Adrenal gland (tissue), 12 donors: ENCODE data around the gene GPR31. TPM values are rescaled to one million over a fixed set of nuclear protein-coding genes. Genes with fewer than 3 reads are reported as not detected.

ENCODE experiments used
- DNase-seq, 7 donors: peaks; one replicate each; pipeline ENCODE4 v3.0.0-alpha.2; 2019 to 2020
- H3K27ac ChIP-seq, 5 donors: fragments of 200-600 bp; sonication (generic) in 4 of 5; 1 replicate in 3 of 5; 2 replicates in 2 of 5; pipeline versions ENCODE4 v1.5.1 to v1.8.0; 2016 to 2020; ENCODE audit warnings: mild to moderate bottlenecking in 1 of 5
- H3K27me3 ChIP-seq: fragments of 200-600 bp; 2 replicates; pipeline ENCODE4 v1.8.0; 2021
- H3K36me3 ChIP-seq, 2 donors: fragments of 200-600 bp; replicated peaks in 1 of 2; 1 replicate in 1 of 2; 2 replicates in 1 of 2; pipeline versions ENCODE4 v1.5.1 to v1.8.0; 2018 to 2022
- H3K4me1 ChIP-seq, 2 donors: fragments of 200-600 bp; replicated peaks in 1 of 2; 1 replicate in 1 of 2; 2 replicates in 1 of 2; pipeline versions ENCODE4 v1.5.1 to v1.8.0; 2018 to 2021
- H3K4me3 ChIP-seq, 4 donors: fragments of 200-600 bp; sonication (generic) in 3 of 4; one replicate each; pipeline ENCODE4 v1.5.1; 2016 to 2018
- H3K9me3 ChIP-seq, 3 donors: fragments of 200-600 bp; sonication (generic) in 1 of 3; replicated peaks in 1 of 3; 1 replicate in 2 of 3; 2 replicates in 1 of 3; pipeline versions ENCODE4 v1.5.1 to v1.8.0; 2016 to 2021
- POLR2A ChIP-seq, 2 donors: fragments of 450-650 bp; IDR thresholded peaks; one replicate each; pipeline ENCODE4 v1.6.1; 2017; ENCODE audit warnings: antibody characterized with exemption in 2 of 2, mild to moderate bottlenecking in 2 of 2, moderate library complexity in 1 of 2
- WGBS, 4 donors: extraction: QIAGEN DNeasy Blood & Tissue Kit in 2 of 4; methylation state at CpG; one replicate each; pipeline versions ENCODE4 v1.1.5 to v1.1.7; 2013 to 2017; 5-methylcytosine and 5-hydroxymethylcytosine counted together
- intact Hi-C, 2 donors: fragments of 100-400 bp; cut with DNase I; formaldehyde crosslinking; loops; one replicate each; pipeline versions ENCODE4 v1.14.1 to v1.15.0; 2022 to 2023
- polyA plus RNA-seq, 3 donors: library from polyadenylated mRNA; stranded (reverse); fragments of 200-250 nt in 2 of 3; fragments of 350-450 nt in 1 of 3; fragmentation: Illumina TruSeq in 1 of 3; extraction: RNeasy Lipid Tissue Mini Kit (QIAGEN cat#74804) in 1 of 3; gene quantifications; one replicate each; pipeline ENCODE4 v1.2.3, GENCODE V29; 2013 to 2014
- total RNA-seq, 9 donors: library from RNA; depleted of rRNA in 4 of 9; stranded (reverse); fragments of >200 nt in 4 of 9; fragments of 120-200 nt in 1 of 9; fragmentation: NEBNext Ultra II Directional in 1 of 9; extraction: Animal tissue kit (Norgen Biotek cat#: 25700) in 1 of 9; gene quantifications; one replicate each; pipeline versions ENCODE4 v1.1.0 to v1.2.4, GENCODE V29; 2013 to 2023
- TF ChIP-seq, protein P1 (sequence below), 6 experiments: fragments of 450-650 bp in 4 of 6; fragments of 200-600 bp in 2 of 6; sonication (generic) in 1 of 6; IDR thresholded peaks; 1 replicate in 5 of 6; 2 replicates in 1 of 6; pipeline versions ENCODE4 v1.5.1 to v1.8.0; 2016 to 2021; ENCODE audit warnings: antibody characterized with exemption in 6 of 6, mild to moderate bottlenecking in 2 of 6, moderate library complexity in 1 of 6
- donor health status: healthy with polysubstance abuse.
- donor health status: Bipolar disorder and iron deficiency.
- donor health status: DM: yes; HTN: yes; CAD: no.
- donor health status: DM: no; HTN: no; CAD: no.
- donor health status: DM: no; HTN: no; CAD: no.
- donor health status: DM: yes; HTN: yes; CAD: no.

The GPR31 gene
- total and polyA plus RNA-seq, 12 donors: not detected

DNA sequence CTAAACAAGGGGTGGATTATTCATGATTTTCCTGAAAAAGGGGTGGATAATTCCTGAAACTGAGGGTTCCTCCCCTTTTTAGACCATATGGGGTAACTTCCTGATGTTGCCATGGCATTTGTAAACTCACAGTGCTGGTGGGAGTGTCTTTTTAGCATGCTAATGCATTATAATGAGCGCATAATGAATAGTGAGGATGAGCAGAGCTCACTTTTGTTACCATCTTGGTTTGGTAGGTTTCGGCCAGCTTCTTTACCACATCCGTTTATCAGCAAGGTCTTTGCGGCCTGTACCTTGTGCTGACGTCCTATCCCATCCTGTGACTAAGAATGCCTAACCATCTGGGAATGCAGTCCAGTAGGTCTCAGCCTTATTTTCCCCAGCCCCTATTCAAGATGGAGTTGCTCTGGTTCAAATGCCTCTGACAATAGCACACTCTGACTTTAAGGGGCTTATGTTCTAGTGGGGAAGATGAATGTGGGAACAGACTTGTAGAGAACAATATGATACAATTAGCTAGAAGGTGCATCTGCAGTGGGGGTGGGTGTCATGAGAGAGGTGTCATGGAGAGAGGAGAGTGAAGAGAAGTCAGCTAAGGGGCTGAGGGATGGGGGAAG lies 4.2 kb upstream of the GPR31 start:
- Histone ChIP-seq H3K27me3 (no peaks in the 10 kb centered on the region), H3K27ac (no peak overlapping the region), H3K36me3 (no peaks in the 10 kb centered on the region), H3K4me3 (no peak overlapping the region), H3K4me1 (no peaks in the 10 kb centered on the region), H3K9me3 (no peaks in the 10 kb centered on the region)
- no peak for DNase-seq
- TF ChIP-seq, protein P1, sequence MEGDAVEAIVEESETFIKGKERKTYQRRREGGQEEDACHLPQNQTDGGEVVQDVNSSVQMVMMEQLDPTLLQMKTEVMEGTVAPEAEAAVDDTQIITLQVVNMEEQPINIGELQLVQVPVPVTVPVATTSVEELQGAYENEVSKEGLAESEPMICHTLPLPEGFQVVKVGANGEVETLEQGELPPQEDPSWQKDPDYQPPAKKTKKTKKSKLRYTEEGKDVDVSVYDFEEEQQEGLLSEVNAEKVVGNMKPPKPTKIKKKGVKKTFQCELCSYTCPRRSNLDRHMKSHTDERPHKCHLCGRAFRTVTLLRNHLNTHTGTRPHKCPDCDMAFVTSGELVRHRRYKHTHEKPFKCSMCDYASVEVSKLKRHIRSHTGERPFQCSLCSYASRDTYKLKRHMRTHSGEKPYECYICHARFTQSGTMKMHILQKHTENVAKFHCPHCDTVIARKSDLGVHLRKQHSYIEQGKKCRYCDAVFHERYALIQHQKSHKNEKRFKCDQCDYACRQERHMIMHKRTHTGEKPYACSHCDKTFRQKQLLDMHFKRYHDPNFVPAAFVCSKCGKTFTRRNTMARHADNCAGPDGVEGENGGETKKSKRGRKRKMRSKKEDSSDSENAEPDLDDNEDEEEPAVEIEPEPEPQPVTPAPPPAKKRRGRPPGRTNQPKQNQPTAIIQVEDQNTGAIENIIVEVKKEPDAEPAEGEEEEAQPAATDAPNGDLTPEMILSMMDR (IDR thresholded peaks at IDR 0.05): no peak
- no peak for TF ChIP-seq POLR2A (IDR thresholded peaks at IDR 0.05)
- intact Hi-C loops: no loop called here
- WGBS, 4 donors: 92 to 96% (median 95%) methylated on average over 5 of the region's 5 CpGs

DNA sequence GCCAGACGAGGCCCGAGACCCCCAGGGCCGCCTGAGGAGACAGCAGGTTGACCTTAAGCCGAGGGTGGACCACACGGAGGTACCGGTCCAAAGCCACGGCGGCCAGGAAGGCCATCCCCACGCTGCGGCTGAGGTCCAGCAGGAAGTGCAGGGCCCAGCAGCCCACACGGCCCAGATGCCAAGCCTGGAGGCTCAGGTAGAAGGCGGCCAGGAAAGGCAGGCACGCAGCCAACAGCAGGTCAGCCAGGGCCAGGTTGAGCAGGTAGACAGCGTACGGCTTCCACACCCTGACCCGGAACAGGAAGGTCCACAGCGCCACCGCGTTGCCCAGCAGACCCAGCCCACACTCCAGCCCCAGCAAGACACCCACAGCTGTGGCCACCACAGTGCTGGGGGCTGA lies 366 bp downstream of the GPR31 start:
- TF ChIP-seq, protein P1 (IDR thresholded peaks at IDR 0.05): no peak
- no peak for TF ChIP-seq POLR2A (IDR thresholded peaks at IDR 0.05)
- H3K9me3 ChIP-seq: no peaks in the 10 kb centered on the region
- no peaks in the 10 kb centered on the region for H3K4me1 ChIP-seq
- 92 to 94% (median 94%) methylated on average over 9 to 19 of the region's 19 CpGs for WGBS, 4 donors
- no peak overlapping the region for H3K4me3 ChIP-seq
- H3K27me3 ChIP-seq: no peaks in the 10 kb centered on the region
- no peak overlapping the region for H3K27ac ChIP-seq
- no peak for DNase-seq
- no peaks in the 10 kb centered on the region for H3K36me3 ChIP-seq
- intact Hi-C loops: no loop called here

DNA sequence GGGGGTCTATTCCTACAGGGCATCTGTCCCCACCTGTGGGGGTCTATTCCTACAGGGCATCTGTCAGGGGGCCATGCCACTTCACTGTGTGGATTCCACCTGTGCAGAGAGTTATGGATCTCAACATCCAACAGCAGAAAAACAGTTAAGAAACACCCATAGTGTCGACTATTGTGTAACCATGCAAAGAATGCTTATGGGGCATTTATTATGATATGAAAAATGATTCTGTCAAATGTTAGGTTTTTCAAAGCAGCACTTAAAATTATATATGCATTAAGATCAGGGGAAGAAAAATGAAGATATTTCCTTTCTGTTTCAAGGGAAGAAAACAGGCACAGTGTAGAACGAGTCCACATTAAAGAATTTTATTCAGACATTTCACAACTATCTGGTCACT lies 2.9 kb downstream of the GPR31 start:
- 40 to 52% (median 43%) methylated on average over 2 of the region's 2 CpGs for WGBS, 4 donors
- Histone ChIP-seq H3K4me3 (no peak overlapping the region), H3K9me3 (no peaks in the 10 kb centered on the region), H3K4me1 (no peaks in the 10 kb centered on the region), H3K36me3 (no peaks in the 10 kb centered on the region), H3K27ac (no peak overlapping the region), H3K27me3 (no peaks in the 10 kb centered on the region)
- DNase-seq: no peak
- intact Hi-C loops: no loop called here
- no peak for TF ChIP-seq POLR2A (IDR thresholded peaks at IDR 0.05)
- TF ChIP-seq, protein P1 (IDR thresholded peaks at IDR 0.05): no peak

GRCh38 chr6:167154291-167154690 lies 3.5 kb downstream of the GPR31 start:
- H3K4me3 ChIP-seq: no peak overlapping the region
- intact Hi-C loops: no loop called here
- TF ChIP-seq, protein P1 (IDR thresholded peaks at IDR 0.05): no peak
- TF ChIP-seq POLR2A (IDR thresholded peaks at IDR 0.05): no peak
- no peaks in the 10 kb centered on the region for H3K36me3 ChIP-seq
- H3K27me3 ChIP-seq: no peaks in the 10 kb centered on the region
- WGBS, 4 donors: 71 to 89% (median 81%) methylated on average over 5 to 9 of the region's 9 CpGs
- DNase-seq: no peak
- no peak overlapping the region for H3K27ac ChIP-seq
- H3K9me3 ChIP-seq: no peaks in the 10 kb centered on the region
- no peaks in the 10 kb centered on the region for H3K4me1 ChIP-seq
